GM18907 (cell line): ENCODE measurements around the gene CALHM2.
"Not testable (repeated sequence)": the region's sequence is repeated elsewhere in the genome, so short reads cannot be mapped to it uniquely, and the experiment has no call there.

Experiments used
- ATAC-seq: cut with Tn5 transposase; IDR thresholded peaks from one replicate; pipeline ENCODE4 v1.9.1; 2021; ENCODE audit warnings: mild to moderate bottlenecking, moderate library complexity; ENCODE audit not compliant: unreplicated experiment

Gene CALHM2, protein sequence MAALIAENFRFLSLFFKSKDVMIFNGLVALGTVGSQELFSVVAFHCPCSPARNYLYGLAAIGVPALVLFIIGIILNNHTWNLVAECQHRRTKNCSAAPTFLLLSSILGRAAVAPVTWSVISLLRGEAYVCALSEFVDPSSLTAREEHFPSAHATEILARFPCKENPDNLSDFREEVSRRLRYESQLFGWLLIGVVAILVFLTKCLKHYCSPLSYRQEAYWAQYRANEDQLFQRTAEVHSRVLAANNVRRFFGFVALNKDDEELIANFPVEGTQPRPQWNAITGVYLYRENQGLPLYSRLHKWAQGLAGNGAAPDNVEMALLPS

DNA sequence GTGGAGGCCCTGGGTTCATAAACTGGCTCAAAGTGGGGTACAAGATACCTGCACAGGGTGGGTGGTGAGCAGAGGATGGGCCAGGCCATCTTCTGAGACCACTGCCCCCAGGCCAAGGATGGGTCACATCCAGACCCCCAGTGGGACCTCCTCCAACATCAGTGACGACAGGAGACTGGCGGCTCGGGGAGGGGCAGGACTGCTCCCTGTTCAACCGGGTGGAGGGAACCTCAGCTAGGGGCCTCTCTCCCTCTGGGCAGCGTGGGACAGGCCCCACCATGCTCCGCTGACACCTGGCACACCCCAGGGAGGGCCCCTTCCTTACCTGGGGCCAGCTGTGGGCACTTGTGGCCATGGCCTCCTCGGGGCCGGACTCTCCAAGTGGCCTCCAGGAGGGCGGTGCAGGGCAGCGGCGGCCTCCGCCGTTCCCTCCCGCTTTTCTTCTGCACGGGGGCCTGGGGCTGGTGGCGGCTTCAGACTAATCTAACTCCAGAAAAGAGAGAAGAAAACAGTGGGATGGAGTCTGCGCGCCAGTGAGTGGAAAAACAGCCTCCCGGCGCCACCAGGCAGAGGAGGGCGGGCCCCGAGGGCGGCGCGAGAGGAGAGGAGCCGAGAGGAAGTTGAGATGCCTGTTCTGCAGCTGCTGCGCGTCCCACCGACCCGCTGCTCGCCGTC, at the start of gene CALHM2:
Gene CALHM2, minus strand, starts transcription at position 540 of the 675 bp plus-strand sequence. CDS start 2,429 bp downstream, outside the sequence.
- ATAC-seq = peak; percentile 65

DNA sequence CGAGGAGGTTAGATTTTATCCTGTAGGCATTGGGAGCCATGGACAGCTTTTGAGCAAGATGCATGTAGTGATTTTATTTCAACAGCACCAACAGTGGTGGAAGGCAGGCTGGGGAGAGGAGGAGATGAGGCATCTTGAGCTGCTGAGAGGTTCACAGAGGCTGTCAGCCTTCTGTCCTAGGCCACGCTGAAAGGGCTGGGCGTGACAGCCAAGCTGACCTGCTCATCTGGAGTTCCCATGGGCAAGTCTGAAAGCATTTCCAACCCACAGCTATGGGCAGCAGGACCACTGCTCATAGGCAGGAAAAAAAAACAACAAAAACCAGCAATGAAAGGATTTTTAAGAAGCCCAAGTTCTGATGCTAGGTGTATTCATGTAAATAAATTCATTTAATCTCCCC, 49.0 kb upstream of the CALHM2 start:
- no peak for ATAC-seq

GRCh38 chr10:103500481-103500880, 48.3 kb upstream of the CALHM2 start:
- no peak for ATAC-seq

GRCh38 chr10:103499881-103500280, 47.7 kb upstream of the CALHM2 start:
- ATAC-seq = no peak

GRCh38 chr10:103498936-103499638, 46.9 kb upstream of the CALHM2 start:
- ATAC-seq = no peak

DNA sequence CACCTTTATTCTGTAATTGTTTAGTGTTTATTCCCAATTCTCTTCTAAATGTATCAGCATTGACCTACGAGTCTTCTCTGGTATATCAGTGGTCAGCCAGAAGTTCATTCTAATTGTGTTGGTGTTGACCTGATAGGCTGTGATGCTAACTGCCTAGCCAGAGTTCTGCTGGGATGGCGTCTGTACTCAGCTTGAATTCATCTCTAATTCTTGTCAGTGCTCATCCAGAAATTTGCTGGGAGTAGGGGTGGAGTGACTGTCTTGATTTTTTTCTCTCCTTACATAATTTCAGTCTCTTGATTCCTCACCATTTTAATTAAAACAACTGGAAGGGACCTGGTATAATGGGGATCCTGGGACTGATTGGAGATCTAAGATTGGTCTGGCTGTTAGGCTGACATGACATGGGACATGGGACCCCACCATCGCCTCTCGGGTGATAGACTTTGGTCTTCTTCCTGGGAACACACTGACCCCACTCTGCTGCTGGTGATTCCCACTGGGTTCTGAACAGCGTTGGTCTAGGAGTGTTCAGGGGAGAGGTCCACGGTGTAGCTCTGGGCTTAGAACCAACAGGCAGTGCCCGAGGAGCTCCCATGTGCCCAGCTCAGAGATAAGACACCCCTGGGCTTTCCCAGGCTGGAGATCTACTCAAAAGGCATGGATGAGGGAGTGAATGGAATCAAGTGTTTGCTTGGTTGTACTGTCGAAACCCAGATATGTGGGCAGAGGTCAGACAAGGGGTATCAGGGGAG, 45.2 kb upstream of the CALHM2 start:
- ATAC-seq = no peak

DNA sequence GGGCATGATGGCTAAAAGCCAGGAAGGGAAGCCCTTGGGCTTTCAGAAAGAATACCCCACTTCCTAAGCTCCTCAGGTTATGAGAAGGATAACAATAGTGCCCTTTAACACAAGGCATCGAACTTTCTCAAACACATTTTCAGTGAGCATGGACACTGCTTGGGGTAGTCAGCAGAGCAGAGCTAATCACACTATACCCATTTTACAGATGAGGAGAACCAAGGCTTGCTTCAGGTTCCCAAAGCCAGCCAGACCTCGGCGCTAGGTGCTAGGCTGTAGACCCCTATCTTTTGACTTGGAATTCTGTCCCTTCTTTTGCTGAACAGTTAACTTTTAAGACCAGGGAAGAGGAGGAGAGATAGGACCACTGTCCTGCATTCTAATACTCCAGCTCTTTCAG, 43.2 kb upstream of the CALHM2 start:
- no peak for ATAC-seq

DNA sequence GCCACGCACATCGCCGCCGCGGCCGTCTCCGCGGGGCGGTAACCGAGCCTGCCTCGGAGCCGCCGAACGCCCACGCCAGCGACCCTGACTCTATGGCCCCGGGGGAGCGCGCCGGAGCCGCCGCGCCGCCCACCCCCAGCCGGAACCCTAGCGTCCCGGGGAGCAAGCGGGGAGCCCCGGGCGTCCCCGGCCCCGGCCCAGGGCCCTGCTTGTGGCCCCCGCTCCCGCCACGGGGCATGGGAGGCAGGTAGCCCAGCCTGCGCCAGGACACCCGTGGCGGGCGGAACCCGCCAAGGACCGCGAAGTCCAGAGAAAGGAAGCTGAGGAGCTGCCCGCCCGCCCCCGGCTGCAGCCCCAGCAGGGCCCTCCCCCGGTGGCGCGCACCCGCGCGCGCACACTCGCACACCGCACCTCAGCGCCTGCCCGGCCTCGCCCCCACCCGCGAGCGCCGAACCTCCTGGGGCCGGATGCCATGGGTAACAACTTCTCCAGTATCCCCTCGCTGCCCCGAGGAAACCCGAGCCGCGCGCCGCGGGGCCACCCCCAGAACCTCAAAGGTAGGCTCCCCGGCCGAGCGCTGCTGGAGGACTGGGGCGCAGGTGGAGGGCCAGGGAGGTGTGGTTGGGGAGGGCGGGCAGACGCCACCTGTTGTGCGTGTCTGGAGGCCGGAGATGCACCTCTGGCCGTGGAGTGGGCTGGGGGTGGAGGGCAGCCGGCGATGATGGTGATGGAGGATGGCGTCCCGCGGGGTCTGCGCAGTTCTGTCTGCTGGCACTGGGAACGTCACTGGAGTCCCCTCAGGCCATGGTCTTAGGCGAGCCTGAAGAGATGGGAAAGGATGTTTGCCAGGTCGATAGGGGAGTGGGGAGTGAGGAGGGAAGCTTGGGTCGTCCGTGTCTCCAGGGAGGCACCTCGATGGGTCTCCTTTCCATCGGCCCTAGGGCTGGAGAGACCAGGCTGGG, 42.0 kb upstream of the CALHM2 start:
- ATAC-seq = no peak

DNA sequence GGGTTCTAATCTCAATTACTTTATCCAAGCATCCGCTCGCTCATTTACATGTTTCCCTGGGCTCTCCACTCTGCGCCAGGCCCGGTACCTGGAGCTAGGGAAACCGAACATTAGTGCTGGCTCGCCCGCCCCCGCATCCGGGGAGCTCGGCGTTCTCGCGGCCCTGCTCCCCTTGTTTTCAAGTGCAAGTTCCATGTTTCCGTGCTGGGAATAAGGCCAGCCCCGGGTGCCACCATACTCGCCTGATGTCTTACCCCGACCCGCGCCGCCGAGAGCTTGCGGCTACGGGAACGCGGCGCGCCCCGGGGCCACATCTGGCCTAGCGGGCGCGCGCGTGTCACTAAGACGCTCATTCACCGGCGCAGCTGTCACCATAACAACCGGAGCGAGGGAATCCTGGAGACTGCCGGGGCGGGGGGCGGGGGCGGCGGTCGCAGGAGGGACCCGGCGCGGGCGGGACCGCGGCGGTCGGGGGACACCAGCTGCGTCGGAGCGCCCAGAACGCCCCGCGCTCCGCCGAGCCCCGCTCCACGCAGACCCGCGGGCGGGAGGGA, 41.3 kb upstream of the CALHM2 start, which contains the start of gene NEURL1:
Gene NEURL1, plus strand, starts transcription at position 344 of the 554 bp plus-strand sequence. CDS start 683 bp downstream, outside the sequence.
- ATAC-seq = no peak

- ATAC-seq = no peak
Measured at GRCh38 chr10:103492655-103493261, 40.6 kb upstream of the CALHM2 start.

- no peak for ATAC-seq
Measured at GRCh38 chr10:103491729-103492364, 39.7 kb upstream of the CALHM2 start.

- peak; percentile 22 for ATAC-seq
Measured at GRCh38 chr10:103490986-103491314, 38.8 kb upstream of the CALHM2 start.

DNA sequence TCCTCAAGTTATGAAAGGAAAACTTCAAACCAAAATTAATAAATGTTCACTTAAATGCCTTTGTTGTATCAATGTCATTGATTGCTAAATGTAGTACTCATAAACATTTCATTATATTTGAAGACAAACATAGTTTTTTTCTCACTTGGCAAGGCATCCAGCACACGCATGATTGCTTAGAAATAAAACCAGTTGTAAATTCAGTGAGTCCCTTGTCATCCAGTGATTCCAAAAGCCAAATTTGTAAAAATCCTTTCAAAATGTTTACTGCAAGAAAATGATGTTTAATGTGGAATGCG, 35.2 kb upstream of the CALHM2 start:
- ATAC-seq = no peak

- not testable (repeated sequence) for ATAC-seq
Measured at GRCh38 chr10:103486635-103487409, 34.7 kb upstream of the CALHM2 start.

DNA sequence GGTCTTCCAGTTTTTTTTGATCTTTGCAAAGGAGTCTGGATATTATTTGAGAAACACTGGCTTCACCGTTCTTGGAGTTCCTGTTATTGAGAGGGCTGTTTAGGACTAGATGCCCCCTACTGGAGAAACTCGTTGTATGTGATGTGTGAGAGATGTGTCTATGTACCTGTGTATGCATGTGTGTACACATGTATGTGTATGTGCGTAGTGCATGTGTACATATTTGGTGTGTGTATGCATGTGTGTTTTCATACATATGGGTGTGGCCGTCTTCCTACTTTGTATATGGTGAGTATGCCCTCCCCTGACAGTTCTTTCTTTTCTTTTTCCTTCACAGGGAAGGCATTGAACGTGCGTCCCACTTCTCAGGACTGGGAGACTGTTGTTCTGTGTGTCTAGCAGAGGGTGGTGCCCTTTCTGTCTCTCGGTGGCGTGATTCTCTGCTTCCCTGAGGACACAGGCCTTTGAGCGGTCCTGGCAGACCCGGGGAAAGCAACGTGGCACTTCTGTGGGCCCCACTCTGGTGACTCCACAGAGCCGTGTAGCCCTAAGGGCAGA, 29.9 kb upstream of the CALHM2 start:
- peak; percentile 56 for ATAC-seq

- no peak for ATAC-seq
Measured at GRCh38 chr10:103480521-103480920, 28.4 kb upstream of the CALHM2 start.

- no peak for ATAC-seq
Measured at GRCh38 chr10:103479135-103479534, 27.0 kb upstream of the CALHM2 start, which contains the start of gene CALHM3. Gene CALHM3, minus strand, starts transcription at chr10:103479240. Its CDS starts 208 bp downstream, at chr10:103479032.

DNA sequence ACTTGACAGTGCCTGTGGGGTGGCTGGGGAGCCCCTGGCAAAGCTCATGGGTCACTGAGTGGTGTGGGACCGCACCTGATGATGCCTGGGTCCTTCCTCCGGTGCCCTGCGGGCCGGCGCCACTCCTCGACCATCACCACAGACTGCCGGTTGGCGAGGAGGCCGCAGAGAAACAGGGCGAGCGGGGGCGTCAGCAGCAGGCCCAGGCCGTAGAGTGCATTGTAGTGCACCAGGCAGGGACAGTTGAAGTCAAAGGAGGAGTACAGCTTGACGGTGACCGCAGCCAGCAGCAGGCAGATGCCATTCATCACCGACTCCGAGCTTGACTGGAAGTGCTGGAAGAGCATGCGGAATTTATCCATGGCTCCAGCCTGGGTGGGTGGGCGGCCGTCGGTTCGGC, 26.5 kb upstream of the CALHM2 start:
- ATAC-seq = no peak
